Nephron progenitor cell (in vitro differentiated cells): ENCODE measurements around the gene RAB40C.

Source experiments
- DNase-seq: peaks from one replicate; pipeline ENCODE4 v3.0.0; 2021
- H3K27ac Mint-ChIP-seq: 2 replicates; pipeline ENCODE4 v1.8.0; 2021; ENCODE audit warnings: mild to moderate bottlenecking, moderate library complexity, mixed read lengths
- H3K27me3 Mint-ChIP-seq: 2 replicates; pipeline ENCODE4 v1.8.0; 2021; ENCODE audit warnings: mild to moderate bottlenecking, low read depth, mixed read lengths; ENCODE audit not compliant: poor library complexity
- H3K36me3 Mint-ChIP-seq: 2 replicates; pipeline ENCODE4 v1.8.0; 2021; ENCODE audit warnings: low read depth, mixed read lengths
- H3K4me1 Mint-ChIP-seq: 2 replicates; pipeline ENCODE4 v1.8.0; 2021; ENCODE audit warnings: mixed read lengths
- H3K4me3 Mint-ChIP-seq: 2 replicates; pipeline ENCODE4 v1.8.0; 2021; ENCODE audit warnings: mild to moderate bottlenecking, moderate library complexity, mixed read lengths
- H3K9me3 Mint-ChIP-seq: 2 replicates; pipeline ENCODE4 v1.8.0; 2021; ENCODE audit warnings: mild to moderate bottlenecking, moderate library complexity, mixed read lengths
- CTCF ChIP-seq: fragments of 200-600 bp; sonication (generic); IDR thresholded peaks from 2 replicates; pipeline ENCODE4 v1.5.0; 2021; ENCODE audit warnings: antibody characterized with exemption

RAB40C gene

GRCh38 chr16:678209-678857 is 88.5 kb downstream of the RAB40C start:
- Mint-ChIP-seq H3K27me3 (peaks cover 18% of the 10 kb centered on the region), H3K9me3 (no peaks in the 10 kb centered on the region), H3K36me3 (peaks cover 10% of the 10 kb centered on the region), H3K4me1 (peaks cover 41% of the 10 kb centered on the region), H3K27ac (no peak overlapping the region), H3K4me3 (no peak overlapping the region)
- DNase-seq = no peak
- no peak for TF ChIP-seq CTCF
